ENCODE measurements around the gene PRRX1.

The PRRX1 gene

GRCh38 chr1:170671629-170671963, 7.7 kb downstream of the PRRX1 start:
- H3K27me3 Mint-ChIP-seq (ENCODE audit: low read depth) = peaks cover 80% of the 10 kb centered on the region
- peaks cover 11% of the 10 kb centered on the region for H3K4me1 Mint-ChIP-seq (ENCODE audit: low read depth)
- no peak overlapping the region for H3K4me3 Mint-ChIP-seq
- no peaks in the 10 kb centered on the region for H3K9me3 Mint-ChIP-seq
- H3K27ac Mint-ChIP-seq = no peak overlapping the region
- H3K36me3 Mint-ChIP-seq (ENCODE audit: low read depth) = peaks cover 4% of the 10 kb centered on the region

GRCh38 chr1:170672316-170672715, 8.4 kb downstream of the PRRX1 start:
- peaks cover 4% of the 10 kb centered on the region for H3K36me3 Mint-ChIP-seq (ENCODE audit: low read depth)
- peaks cover 9% of the 10 kb centered on the region for H3K4me1 Mint-ChIP-seq (ENCODE audit: low read depth)
- no peaks in the 10 kb centered on the region for H3K9me3 Mint-ChIP-seq
- H3K27ac Mint-ChIP-seq = no peak overlapping the region
- H3K27me3 Mint-ChIP-seq (ENCODE audit: low read depth) = peaks cover 72% of the 10 kb centered on the region
- H3K4me3 Mint-ChIP-seq = no peak overlapping the region

- Mint-ChIP-seq H3K27me3 (ENCODE audit: low read depth) (peaks cover 58% of the 10 kb centered on the region), H3K4me1 (ENCODE audit: low read depth) (peaks cover 4% of the 10 kb centered on the region), H3K9me3 (no peaks in the 10 kb centered on the region), H3K27ac (no peak overlapping the region), H3K36me3 (ENCODE audit: low read depth) (peaks cover 4% of the 10 kb centered on the region), H3K4me3 (no peak overlapping the region)
Measured at GRCh38 chr1:170674239-170674638, 10.3 kb downstream of the PRRX1 start.

GRCh38 chr1:170674986-170675385, 11.1 kb downstream of the PRRX1 start:
- H3K27ac Mint-ChIP-seq = no peak overlapping the region
- H3K27me3 Mint-ChIP-seq (ENCODE audit: low read depth) = peaks cover 51% of the 10 kb centered on the region
- H3K9me3 Mint-ChIP-seq = no peaks in the 10 kb centered on the region
- no peak overlapping the region for H3K4me3 Mint-ChIP-seq
- H3K4me1 Mint-ChIP-seq (ENCODE audit: low read depth) = peaks cover 4% of the 10 kb centered on the region
- H3K36me3 Mint-ChIP-seq (ENCODE audit: low read depth) = no peaks in the 10 kb centered on the region

GRCh38 chr1:170675865-170676264, 11.9 kb downstream of the PRRX1 start:
- no peaks in the 10 kb centered on the region for H3K36me3 Mint-ChIP-seq (ENCODE audit: low read depth)
- H3K27me3 Mint-ChIP-seq (ENCODE audit: low read depth) = peaks cover 42% of the 10 kb centered on the region

GRCh38 chr1:170676628-170677027, 12.7 kb downstream of the PRRX1 start:
- Mint-ChIP-seq H3K36me3 (ENCODE audit: low read depth) (no peaks in the 10 kb centered on the region), H3K27me3 (ENCODE audit: low read depth) (peaks cover 38% of the 10 kb centered on the region), H3K4me1 (ENCODE audit: low read depth) (no peaks in the 10 kb centered on the region), H3K9me3 (no peaks in the 10 kb centered on the region), H3K27ac (no peak overlapping the region), H3K4me3 (no peak overlapping the region)

More at GRCh38 chr1:170675865-170676264, 11.9 kb downstream of the PRRX1 start:
- no peak overlapping the region for H3K27ac Mint-ChIP-seq
- H3K4me1 Mint-ChIP-seq (ENCODE audit: low read depth) = peaks cover 4% of the 10 kb centered on the region
- H3K4me3 Mint-ChIP-seq = no peak overlapping the region
- H3K9me3 Mint-ChIP-seq = no peaks in the 10 kb centered on the region

GRCh38 chr1:170678027-170678600, 14.2 kb downstream of the PRRX1 start:
- no peaks in the 10 kb centered on the region for H3K4me1 Mint-ChIP-seq (ENCODE audit: low read depth)
- H3K4me3 Mint-ChIP-seq = no peak overlapping the region
- no peaks in the 10 kb centered on the region for H3K9me3 Mint-ChIP-seq
- H3K36me3 Mint-ChIP-seq (ENCODE audit: low read depth) = no peaks in the 10 kb centered on the region
- H3K27ac Mint-ChIP-seq = no peak overlapping the region
- H3K27me3 Mint-ChIP-seq (ENCODE audit: low read depth) = peaks cover 32% of the 10 kb centered on the region

GRCh38 chr1:170680428-170680827, 16.5 kb downstream of the PRRX1 start:
- Mint-ChIP-seq H3K9me3 (no peaks in the 10 kb centered on the region), H3K36me3 (ENCODE audit: low read depth) (no peaks in the 10 kb centered on the region), H3K4me1 (ENCODE audit: low read depth) (no peaks in the 10 kb centered on the region), H3K4me3 (no peak overlapping the region), H3K27me3 (ENCODE audit: low read depth) (peaks cover 16% of the 10 kb centered on the region), H3K27ac (no peak overlapping the region)

- no peaks in the 10 kb centered on the region for H3K4me1 Mint-ChIP-seq (ENCODE audit: low read depth)
- no peak overlapping the region for H3K27ac Mint-ChIP-seq
- no peaks in the 10 kb centered on the region for H3K36me3 Mint-ChIP-seq (ENCODE audit: low read depth)
- peaks cover 16% of the 10 kb centered on the region for H3K27me3 Mint-ChIP-seq (ENCODE audit: low read depth)
- H3K9me3 Mint-ChIP-seq = no peaks in the 10 kb centered on the region
- H3K4me3 Mint-ChIP-seq = no peak overlapping the region
Measured at GRCh38 chr1:170682169-170682568, 18.2 kb downstream of the PRRX1 start.

- Mint-ChIP-seq H3K36me3 (ENCODE audit: low read depth) (no peaks in the 10 kb centered on the region), H3K27ac (no peak overlapping the region), H3K9me3 (no peaks in the 10 kb centered on the region), H3K27me3 (ENCODE audit: low read depth) (peaks cover 16% of the 10 kb centered on the region), H3K4me1 (ENCODE audit: low read depth) (no peaks in the 10 kb centered on the region), H3K4me3 (no peak overlapping the region)
Measured at GRCh38 chr1:170682809-170683208, 18.9 kb downstream of the PRRX1 start.

GRCh38 chr1:170685166-170685565, 21.2 kb downstream of the PRRX1 start:
- H3K36me3 Mint-ChIP-seq (ENCODE audit: low read depth) = no peaks in the 10 kb centered on the region
- peaks cover 5% of the 10 kb centered on the region for H3K4me1 Mint-ChIP-seq (ENCODE audit: low read depth)
- no peaks in the 10 kb centered on the region for H3K9me3 Mint-ChIP-seq
- peaks cover 18% of the 10 kb centered on the region for H3K27me3 Mint-ChIP-seq (ENCODE audit: low read depth)
- H3K4me3 Mint-ChIP-seq = no peak overlapping the region
- no peak overlapping the region for H3K27ac Mint-ChIP-seq

- H3K36me3 Mint-ChIP-seq (ENCODE audit: low read depth) = no peaks in the 10 kb centered on the region
- H3K4me1 Mint-ChIP-seq (ENCODE audit: low read depth) = peaks cover 5% of the 10 kb centered on the region
- H3K27me3 Mint-ChIP-seq (ENCODE audit: low read depth) = peaks cover 16% of the 10 kb centered on the region
- H3K4me3 Mint-ChIP-seq = no peak overlapping the region
- H3K27ac Mint-ChIP-seq = no peak overlapping the region
- H3K9me3 Mint-ChIP-seq = no peaks in the 10 kb centered on the region
Measured at GRCh38 chr1:170686291-170686690, 22.4 kb downstream of the PRRX1 start.

GRCh38 chr1:170687621-170688020, 23.7 kb downstream of the PRRX1 start:
- Mint-ChIP-seq H3K4me1 (ENCODE audit: low read depth) (peaks cover 5% of the 10 kb centered on the region), H3K36me3 (ENCODE audit: low read depth) (no peaks in the 10 kb centered on the region), H3K27ac (no peak overlapping the region), H3K27me3 (ENCODE audit: low read depth) (peaks cover 21% of the 10 kb centered on the region), H3K9me3 (no peaks in the 10 kb centered on the region), H3K4me3 (no peak overlapping the region)

GRCh38 chr1:170691258-170691657, 27.3 kb downstream of the PRRX1 start:
- H3K4me1 Mint-ChIP-seq (ENCODE audit: low read depth) = peaks cover 5% of the 10 kb centered on the region
- no peaks in the 10 kb centered on the region for H3K36me3 Mint-ChIP-seq (ENCODE audit: low read depth)
- peaks cover 24% of the 10 kb centered on the region for H3K27me3 Mint-ChIP-seq (ENCODE audit: low read depth)
- no peak overlapping the region for H3K4me3 Mint-ChIP-seq
- no peak overlapping the region for H3K27ac Mint-ChIP-seq
- H3K9me3 Mint-ChIP-seq = no peaks in the 10 kb centered on the region

- Mint-ChIP-seq H3K9me3 (no peaks in the 10 kb centered on the region), H3K27me3 (ENCODE audit: low read depth) (peaks cover 24% of the 10 kb centered on the region), H3K4me3 (no peak overlapping the region), H3K36me3 (ENCODE audit: low read depth) (no peaks in the 10 kb centered on the region), H3K27ac (no peak overlapping the region), H3K4me1 (ENCODE audit: low read depth) (peaks cover 5% of the 10 kb centered on the region)
Measured at GRCh38 chr1:170692866-170693575, 29.1 kb downstream of the PRRX1 start.

All from T-helper 1 cell treated with Interleukin-12 subunit alpha and Interleukin-12 subunit beta and Interleukin-4 antibody, amounts not matched to agents 30 μg/mL and 1 μg/mL, for 36 hours (primary cell).